Esophagus squamous epithelium (tissue), 5 donors: Measurements from ENCODE around the gene GAREM2. TPM values are rescaled to one million over a fixed set of nuclear protein-coding genes. Genes with fewer than 3 reads are reported as not detected.

Source experiments
- DNase-seq: peaks from one replicate; lab custom pipeline; 2025; lab: John Stamatoyannopoulos, UW
- H3K27ac ChIP-seq, 4 donors: fragments of 200-600 bp; sonication (generic); one replicate each; pipeline ENCODE4 v1.5.1; 2016 to 2019; ENCODE audit warnings: mild to moderate bottlenecking in 1 of 4
- H3K27me3 ChIP-seq, 4 donors: fragments of 200-600 bp; sonication (generic); 1 replicate in 3 of 4; 2 replicates in 1 of 4; pipeline versions ENCODE4 v1.5.1 to v1.6.0; 2017 to 2021; ENCODE audit warnings: antibody characterized with exemption in 1 of 4
- H3K36me3 ChIP-seq, 3 donors: fragments of 200-600 bp; sonication (generic); one replicate each; pipeline ENCODE4 v1.5.1; 2016 to 2019
- H3K4me1 ChIP-seq, 3 donors: fragments of 200-600 bp; sonication (generic); one replicate each; pipeline ENCODE4 v1.5.1; 2017 to 2019
- H3K4me3 ChIP-seq, 4 donors: fragments of 200-600 bp; sonication (generic); 1 replicate in 3 of 4; 2 replicates in 1 of 4; pipeline ENCODE4 v1.5.1; 2016 to 2019; ENCODE audit warnings: mild to moderate bottlenecking in 2 of 4, moderate library complexity in 1 of 4
- H3K9me3 ChIP-seq, 3 donors: fragments of 200-600 bp; sonication (generic); one replicate each; pipeline ENCODE4 v1.5.1; 2016 to 2019
- POLR2A ChIP-seq, 4 donors: fragments of 450-650 bp; IDR thresholded peaks; one replicate each; pipeline ENCODE4 v1.6.1; 2017; ENCODE audit warnings: antibody characterized with exemption in 4 of 4, mild to moderate bottlenecking in 4 of 4, moderate library complexity in 3 of 4
- WGBS, 2 donors: methylation state at CpG; one replicate each; pipeline ENCODE4 v1.1.5; 2018; 5-methylcytosine and 5-hydroxymethylcytosine counted together
- intact Hi-C: fragments of 100-400 bp; cut with DNase I; formaldehyde crosslinking; loops from one replicate; pipeline ENCODE4 v1.15.0; 2022
- total RNA-seq, 4 donors: library from RNA; depleted of rRNA; stranded (reverse); fragments of >200 nt; gene quantifications; one replicate each; pipeline ENCODE4 v1.1.0, GENCODE V29; 2016
- TF ChIP-seq, protein P1 (sequence below), 6 experiments: fragments of 450-650 bp in 4 of 6; fragments of 200-600 bp in 2 of 6; sonication (generic) in 2 of 6; IDR thresholded peaks; one replicate each; pipeline ENCODE4 v1.5.1; 2016 to 2019; ENCODE audit warnings: antibody characterized with exemption in 6 of 6, mild to moderate bottlenecking in 4 of 6, moderate library complexity in 4 of 6
- donor health status: DM: yes; HTN: yes; CAD: no.

Gene GAREM2
- total RNA-seq, 4 donors from 2014 or later, result 0.19 to 1.5 (median 0.89) TPM

DNA sequence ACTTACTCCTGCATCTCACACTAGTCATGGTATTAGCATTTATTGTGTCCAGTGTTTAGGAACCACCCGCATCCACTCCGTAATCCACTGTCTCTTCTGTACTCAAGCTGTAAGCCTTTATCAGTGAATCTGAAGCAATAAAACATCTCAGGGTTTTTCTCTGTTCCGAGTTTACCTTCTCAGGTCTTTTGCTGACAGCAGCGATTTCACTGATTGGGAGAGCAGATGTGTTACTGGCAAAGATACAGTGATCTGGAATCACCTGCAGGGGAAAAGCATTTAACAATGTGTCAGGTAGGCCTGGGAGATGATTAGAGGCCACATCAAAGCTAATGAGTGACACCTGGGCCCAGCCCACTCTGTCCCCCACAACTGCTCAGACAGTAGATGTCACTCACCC lies 24.6 kb downstream of the GAREM2 start:
- TF ChIP-seq, protein P1, sequence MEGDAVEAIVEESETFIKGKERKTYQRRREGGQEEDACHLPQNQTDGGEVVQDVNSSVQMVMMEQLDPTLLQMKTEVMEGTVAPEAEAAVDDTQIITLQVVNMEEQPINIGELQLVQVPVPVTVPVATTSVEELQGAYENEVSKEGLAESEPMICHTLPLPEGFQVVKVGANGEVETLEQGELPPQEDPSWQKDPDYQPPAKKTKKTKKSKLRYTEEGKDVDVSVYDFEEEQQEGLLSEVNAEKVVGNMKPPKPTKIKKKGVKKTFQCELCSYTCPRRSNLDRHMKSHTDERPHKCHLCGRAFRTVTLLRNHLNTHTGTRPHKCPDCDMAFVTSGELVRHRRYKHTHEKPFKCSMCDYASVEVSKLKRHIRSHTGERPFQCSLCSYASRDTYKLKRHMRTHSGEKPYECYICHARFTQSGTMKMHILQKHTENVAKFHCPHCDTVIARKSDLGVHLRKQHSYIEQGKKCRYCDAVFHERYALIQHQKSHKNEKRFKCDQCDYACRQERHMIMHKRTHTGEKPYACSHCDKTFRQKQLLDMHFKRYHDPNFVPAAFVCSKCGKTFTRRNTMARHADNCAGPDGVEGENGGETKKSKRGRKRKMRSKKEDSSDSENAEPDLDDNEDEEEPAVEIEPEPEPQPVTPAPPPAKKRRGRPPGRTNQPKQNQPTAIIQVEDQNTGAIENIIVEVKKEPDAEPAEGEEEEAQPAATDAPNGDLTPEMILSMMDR (IDR thresholded peaks at IDR 0.05), result no peak
- TF ChIP-seq POLR2A (IDR thresholded peaks at IDR 0.05), result no peak
- DNase-seq, result no peak
- Histone ChIP-seq H3K27ac (no peak overlapping the region), H3K36me3 (peaks cover 21 to 100% (median 56%) of the 10 kb centered on the region in 3 donors), H3K27me3 (no peaks in the 10 kb centered on the region), H3K4me3 (no peak overlapping the region), H3K4me1 (no peaks in the 10 kb centered on the region), H3K9me3 (no peaks in the 10 kb centered on the region)
- intact Hi-C loops, result no loop called here
- WGBS, 2 donors, result 90 to 100% methylated on average over 4 of the region's 4 CpGs

DNA sequence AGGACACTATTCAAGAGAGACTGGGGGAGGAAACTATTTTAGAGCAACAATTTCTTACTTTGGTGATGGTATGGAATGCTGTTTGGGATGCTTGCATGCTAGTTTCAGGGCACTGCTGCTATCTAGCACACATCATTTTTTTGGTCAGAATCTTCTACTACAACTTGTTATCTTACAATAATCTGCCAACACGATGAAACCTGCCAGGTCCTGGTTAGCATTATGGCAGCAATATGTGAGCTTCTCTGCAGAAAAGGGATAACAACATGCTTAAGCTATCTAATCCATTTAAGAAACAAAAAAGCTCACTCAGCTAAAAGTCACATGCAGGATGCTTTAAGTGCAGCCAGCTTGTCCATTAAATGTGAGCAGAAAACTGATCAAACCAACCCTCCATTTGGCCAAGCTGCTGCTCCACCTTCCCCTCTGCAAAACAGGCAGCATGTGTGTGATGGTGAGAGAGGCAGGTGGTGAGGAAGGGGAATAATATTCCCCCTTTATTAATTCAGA lies 30.1 kb downstream of the GAREM2 start:
- Histone ChIP-seq H3K27me3 (no peaks in the 10 kb centered on the region), H3K27ac (no peak overlapping the region), H3K9me3 (no peaks in the 10 kb centered on the region), H3K4me1 (no peaks in the 10 kb centered on the region), H3K4me3 (no peak overlapping the region), H3K36me3 (peaks cover 11 to 97% (median 44%) of the 10 kb centered on the region in 3 donors)
- DNase-seq, result no peak
- 60 to 71% methylated on average over 1 of the region's 1 CpG for WGBS, 2 donors
- intact Hi-C loops, result no loop called here
- TF ChIP-seq, protein P1 (IDR thresholded peaks at IDR 0.05), result no peak
- no peak for TF ChIP-seq POLR2A (IDR thresholded peaks at IDR 0.05)

DNA sequence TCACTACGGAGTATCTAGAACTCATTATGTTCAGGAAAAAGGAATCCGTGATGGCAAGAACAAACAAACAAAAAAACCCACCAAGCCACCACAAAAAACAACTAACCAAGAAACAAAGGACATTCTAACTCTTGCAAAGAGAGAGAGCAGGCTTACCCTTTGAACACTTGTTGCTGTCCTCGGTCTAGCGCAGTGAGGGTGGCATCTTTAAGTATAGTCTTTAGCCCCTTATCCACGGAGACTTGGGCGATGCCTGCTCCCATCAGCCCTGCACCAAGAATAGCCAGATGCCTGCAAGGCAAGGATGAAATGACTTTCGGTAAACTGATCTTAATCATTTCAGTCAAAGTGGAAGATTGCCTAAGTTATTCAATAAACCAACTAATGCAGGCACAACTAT lies 31.0 kb downstream of the GAREM2 start:
- Histone ChIP-seq H3K36me3 (peaks cover 11 to 97% (median 46%) of the 10 kb centered on the region in 3 donors), H3K27me3 (no peaks in the 10 kb centered on the region), H3K27ac (no peak overlapping the region), H3K4me1 (no peaks in the 10 kb centered on the region), H3K4me3 (no peak overlapping the region), H3K9me3 (no peaks in the 10 kb centered on the region)
- WGBS, 2 donors, result 90 to 91% methylated on average over 7 of the region's 7 CpGs
- intact Hi-C loops, result no loop called here
- TF ChIP-seq POLR2A (IDR thresholded peaks at IDR 0.05), result no peak
- TF ChIP-seq, protein P1 (IDR thresholded peaks at IDR 0.05), result no peak
- DNase-seq, result no peak

DNA sequence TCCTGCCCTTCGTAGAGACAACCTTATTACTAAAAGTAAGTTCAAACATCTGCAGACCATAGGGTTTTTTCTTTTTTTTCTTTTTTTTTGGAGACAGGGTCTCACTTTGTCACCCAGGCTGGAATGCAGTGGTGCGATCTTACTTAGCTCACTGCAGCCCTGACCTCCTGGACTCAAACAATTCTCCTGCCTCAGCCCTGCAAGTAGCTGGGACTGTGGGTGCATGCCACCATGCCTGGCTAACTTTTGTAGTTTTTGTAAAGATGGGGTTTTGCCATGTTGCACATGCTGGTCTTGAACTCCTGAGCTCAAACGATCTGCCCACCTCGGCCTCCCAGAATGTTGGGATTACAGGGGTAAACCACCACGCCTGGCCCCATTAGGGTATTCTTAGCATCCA lies 39.1 kb downstream of the GAREM2 start:
- Histone ChIP-seq H3K36me3 (peaks cover 11 to 99% (median 65%) of the 10 kb centered on the region in 3 donors), H3K4me3 (no peak overlapping the region), H3K27ac (no peak overlapping the region), H3K4me1 (no peaks in the 10 kb centered on the region), H3K27me3 (no peaks in the 10 kb centered on the region), H3K9me3 (no peaks in the 10 kb centered on the region)
- 88 to 94% methylated on average over 5 of the region's 5 CpGs for WGBS, 2 donors
- no peak for DNase-seq
- no peak for TF ChIP-seq POLR2A (IDR thresholded peaks at IDR 0.05)
- TF ChIP-seq, protein P1 (IDR thresholded peaks at IDR 0.05), result no peak
- intact Hi-C loops, result no loop called here

DNA sequence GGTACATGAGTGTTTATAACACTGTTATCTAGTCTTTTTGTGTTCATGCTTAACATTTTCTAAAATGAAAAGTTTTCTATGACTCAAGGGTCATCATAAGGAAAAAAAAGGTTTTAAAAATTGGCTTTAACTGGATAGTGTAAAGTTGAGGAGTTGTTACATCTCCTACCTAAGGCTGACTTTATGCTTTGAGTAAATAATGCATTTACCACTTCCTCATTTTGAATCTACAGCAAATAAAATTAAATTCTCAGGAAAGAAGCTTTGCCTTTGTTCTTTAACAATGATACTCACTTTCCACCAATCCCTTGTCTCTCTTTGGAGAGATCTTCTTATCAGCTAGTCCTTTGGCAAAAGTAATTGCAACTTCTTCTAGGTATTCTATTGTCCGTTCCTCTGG lies 41.9 kb downstream of the GAREM2 start:
- intact Hi-C loops, result no loop called here
- H3K4me3 ChIP-seq, result no peak overlapping the region
- no peaks in the 10 kb centered on the region for H3K9me3 ChIP-seq
- TF ChIP-seq, protein P1 (IDR thresholded peaks at IDR 0.05), result no peak
- TF ChIP-seq POLR2A (IDR thresholded peaks at IDR 0.05), result no peak
- no peak overlapping the region for H3K27ac ChIP-seq
- H3K36me3 ChIP-seq, result peaks cover 11 to 99% (median 51%) of the 10 kb centered on the region in 3 donors
- WGBS, 2 donors, result 83 to 92% methylated on average over 1 of the region's 1 CpG
- no peak for DNase-seq
- no peaks in the 10 kb centered on the region for H3K27me3 ChIP-seq
- no peaks in the 10 kb centered on the region for H3K4me1 ChIP-seq
